HG02870 (cell line): Measurements from ENCODE around the gene MT1X.
"Not testable (repeated sequence)": the region's sequence is repeated elsewhere in the genome, so short reads cannot be mapped to it uniquely, and the experiment has no call there.

Experiments used
- ATAC-seq: cut with Tn5 transposase; IDR thresholded peaks from one replicate; pipeline ENCODE4 v1.9.1; 2021; ENCODE audit warnings: mild to moderate bottlenecking, moderate library complexity; ENCODE audit not compliant: unreplicated experiment

The MT1X gene

DNA sequence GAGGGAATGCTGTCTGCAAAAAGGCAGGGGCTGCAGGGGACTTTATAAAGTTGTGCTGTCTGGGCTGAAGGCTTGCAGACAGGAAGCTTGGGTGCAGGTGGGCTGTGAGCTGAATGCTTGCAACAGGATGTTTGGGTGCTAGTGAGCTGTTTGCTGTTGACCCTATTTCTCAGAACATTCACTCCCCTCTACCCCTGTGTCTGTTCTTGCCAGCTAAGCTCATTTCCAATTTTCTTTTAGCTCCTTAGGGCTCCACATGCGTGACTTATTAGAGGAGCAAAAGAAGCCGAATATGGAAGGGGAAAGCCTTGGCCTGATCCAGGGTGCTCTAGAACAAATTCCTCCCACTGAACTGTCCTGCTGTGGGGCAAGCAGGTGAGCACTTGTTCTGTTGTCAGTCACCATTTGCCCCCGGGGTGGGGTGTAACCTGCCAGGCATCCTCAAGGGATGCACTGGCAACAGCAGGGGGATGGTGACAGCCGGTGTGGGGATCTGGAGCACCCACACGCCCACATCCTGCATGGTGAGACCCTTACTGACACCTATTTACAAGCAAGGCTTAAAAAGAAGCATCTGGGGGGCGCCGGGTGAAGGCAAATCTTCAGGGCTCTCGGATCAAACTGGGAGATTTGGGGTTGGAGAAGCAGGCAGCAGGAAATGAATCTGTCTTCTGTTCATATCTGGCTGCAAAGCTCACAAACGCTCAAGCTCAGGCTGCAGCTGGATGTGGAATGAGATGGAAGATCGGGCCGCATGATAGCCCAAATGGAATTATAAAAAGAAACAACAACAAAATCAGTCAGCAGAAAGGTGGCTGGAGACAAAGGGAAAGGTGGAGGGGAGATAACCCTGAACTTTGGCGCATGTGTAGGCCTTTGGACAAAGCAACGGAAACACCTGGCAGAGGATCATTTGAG is 26.5 kb downstream of the MT1X start:
- ATAC-seq: no peak

DNA sequence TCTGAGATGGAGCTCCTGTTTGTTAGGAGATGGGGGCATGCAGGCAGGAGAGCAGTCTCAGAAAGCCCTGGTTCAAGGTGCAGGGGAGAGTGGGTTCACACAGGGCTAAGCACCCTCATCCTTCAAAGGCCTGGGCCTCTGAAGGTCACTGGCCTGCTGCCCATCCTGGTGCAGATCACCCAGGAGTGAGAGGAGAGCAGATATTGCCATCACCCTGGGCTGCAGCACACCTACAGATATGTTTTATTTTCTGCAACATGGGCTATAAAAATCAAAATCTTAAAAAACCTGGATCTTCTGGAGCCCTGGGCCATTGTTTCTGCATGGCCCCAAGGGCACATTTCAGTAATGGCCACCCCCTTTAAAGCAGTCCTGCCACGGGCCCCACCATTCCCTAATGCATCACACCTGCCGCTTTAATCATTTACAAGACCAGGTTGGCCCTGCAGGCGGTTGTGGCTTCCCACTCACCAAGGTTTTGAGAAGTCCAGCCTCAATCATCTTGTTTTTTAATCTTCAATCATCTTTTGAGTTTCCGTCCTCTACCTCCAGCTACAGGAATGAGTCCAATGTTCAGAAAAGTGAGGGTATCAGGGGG is 27.3 kb downstream of the MT1X start:
- no peak for ATAC-seq

DNA sequence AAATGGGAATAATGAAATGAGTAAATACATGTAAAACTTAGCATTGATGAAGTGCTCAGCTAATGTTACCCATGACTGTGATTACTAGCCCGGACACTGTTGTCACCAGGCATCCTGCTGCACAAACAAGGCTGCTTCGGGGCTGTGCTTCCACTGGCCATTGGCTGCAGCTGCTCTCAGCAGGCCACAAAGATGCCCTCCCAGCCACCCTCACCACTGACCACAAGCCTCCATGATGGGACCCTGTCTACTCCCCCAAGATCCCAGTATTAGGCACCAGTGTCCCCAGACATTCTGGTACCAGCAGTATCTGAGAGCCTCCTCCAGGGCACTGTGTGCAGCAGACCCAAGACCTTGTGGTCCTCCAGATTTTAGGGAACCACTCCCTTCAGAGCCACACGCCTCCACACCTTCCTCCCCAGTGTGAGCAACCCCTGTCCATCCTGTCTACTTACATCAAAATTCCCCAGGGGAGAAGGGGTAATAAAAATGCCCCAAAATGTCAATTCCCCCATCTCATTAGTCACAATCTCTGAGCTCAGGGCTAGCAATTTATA is 28.0 kb downstream of the MT1X start:
- ATAC-seq: no peak

DNA sequence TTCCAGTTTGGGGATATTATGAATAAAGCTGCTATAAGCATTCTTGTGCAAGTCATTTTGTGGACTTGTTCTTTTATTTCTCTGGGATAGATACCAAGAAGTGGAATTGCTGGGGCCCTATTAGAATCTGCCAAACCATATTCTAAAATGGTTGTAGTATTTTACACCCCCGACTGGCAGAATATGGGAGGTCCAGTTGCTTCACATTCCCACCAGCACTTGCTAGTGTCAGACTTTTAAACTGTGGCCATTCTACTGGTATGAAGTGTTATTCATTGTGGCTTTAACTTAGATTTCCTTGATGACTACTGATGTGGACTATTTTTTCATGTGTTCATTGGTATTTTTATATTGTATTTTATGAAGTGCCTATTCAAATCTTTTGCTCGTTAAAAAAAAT is 29.6 kb downstream of the MT1X start:
- no peak for ATAC-seq

DNA sequence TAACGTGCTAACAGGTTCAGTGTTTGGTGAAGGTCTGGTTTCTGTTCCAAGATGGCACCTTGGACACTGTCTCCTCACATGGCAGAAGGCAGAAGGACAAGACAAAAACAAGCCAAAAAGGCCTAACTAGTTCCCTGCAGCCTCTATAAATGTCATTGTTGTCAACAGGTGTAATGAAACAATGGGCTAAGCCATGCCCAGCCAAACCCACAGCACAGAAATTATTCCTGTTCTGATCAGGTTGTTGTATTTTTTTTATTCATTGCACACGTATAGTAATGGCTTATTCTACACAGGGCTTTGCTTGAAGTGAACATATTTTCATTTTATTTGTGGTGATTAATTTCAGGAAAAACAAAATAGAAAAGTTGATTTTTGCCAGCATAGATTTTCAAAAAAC is 31.5 kb downstream of the MT1X start:
- ATAC-seq: no peak

DNA sequence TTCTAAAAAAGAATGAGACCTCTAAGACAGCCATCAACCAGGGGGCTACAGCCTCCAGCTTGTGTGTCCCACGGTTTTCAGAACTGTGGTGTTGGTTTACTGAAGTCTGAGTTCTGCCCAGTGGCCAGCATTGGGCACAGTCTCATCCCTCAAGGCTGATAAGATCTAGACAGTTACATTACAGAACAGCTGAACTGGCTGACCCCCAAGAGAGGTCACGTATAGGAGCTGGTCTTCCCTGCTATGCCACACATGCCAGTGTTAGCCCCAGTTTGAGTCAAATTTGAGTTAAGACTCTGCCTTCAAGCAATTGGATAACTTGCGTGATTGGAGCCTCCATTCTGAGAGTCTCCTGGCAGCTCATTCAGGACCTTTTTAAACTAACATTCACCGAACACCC is 32.9 kb downstream of the MT1X start:
- no peak for ATAC-seq

DNA sequence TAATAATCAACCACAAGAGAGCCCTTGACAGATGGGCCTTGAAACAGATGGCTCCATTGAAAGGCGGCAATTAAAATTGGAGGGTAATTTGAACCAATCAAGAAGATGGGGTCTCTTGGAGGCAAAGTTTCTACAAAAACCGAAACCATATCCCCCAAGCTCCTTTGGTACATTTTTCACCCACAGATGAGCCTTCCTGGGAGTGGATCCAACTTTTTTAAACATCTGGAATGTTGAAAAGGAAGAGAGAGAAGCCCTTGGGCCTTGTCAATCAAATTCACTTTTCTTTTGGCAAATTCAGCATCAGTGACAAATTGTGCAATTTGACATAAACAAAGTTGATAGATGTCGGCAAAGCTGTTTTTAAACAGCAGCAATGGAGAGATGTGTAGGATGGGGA is 34.5 kb downstream of the MT1X start:
- ATAC-seq: no peak

DNA sequence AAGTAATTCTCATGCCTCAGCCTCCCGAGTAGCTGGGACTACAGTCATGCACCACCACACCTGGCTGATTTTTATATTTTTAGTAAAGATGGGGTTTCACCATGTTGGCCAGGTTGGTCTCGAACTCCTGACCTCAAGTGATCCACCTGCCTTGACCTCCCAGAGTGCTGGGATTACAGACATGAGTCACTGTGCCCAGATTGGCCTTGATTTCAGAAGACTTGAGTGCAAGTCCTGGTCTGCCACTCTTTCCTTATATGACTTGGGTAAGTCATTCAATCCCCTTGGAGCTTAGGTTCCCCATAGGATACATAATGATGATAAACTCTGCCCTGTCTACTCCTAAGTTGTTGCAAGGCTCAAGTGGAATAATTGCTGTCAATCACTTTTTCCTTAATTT is 35.3 kb downstream of the MT1X start:
- not testable (repeated sequence) for ATAC-seq

DNA sequence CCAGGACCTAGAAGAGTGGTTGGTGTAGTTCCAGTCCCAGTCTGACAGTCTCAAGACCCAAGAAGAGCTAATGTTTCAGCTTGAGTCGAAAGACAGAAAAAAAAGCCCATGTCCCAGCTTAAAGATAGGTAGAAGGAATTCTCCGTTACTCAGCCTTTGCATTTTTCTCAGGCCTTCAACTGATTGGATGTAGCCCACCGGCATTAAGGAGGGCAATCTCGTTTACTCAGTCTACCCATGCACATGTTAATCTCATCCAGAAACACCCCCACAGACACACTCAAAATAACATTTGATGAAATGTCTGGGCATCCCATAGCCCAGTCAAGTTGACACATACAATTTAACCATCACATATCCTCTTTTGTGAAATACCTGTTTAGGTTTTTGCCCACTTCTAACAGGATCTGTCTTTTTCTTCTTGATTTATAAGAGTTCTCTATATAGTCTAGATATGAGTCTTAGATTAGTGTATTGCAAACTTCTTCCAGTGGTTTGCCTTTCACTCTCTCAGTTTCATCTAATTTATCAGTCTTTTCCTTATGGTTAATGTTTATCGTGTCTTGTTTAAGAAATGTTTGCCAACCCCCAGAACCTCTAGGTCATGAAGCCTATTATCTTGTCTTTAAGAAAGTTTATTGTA is 40.1 kb downstream of the MT1X start:
- ATAC-seq: no peak

DNA sequence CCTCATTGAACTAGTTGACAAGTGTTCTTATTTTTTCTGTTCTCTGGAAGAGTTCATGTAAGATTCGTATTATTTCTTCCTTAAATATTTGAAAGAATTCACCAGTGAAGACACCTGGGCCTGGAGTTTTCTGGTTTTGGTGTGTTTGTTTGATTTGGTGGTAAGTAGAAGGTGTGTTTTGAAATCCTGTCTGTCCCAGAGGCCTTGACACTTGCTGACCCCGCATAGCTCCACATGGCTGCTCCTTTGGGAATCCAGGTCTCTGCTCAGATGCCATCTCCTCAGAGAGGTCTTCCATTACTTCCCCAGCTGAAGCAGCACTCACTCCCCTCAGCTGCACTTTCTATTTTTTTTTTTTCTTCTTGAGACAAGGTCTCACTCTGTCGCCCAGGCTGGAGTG is 41.9 kb downstream of the MT1X start:
- ATAC-seq: no peak

DNA sequence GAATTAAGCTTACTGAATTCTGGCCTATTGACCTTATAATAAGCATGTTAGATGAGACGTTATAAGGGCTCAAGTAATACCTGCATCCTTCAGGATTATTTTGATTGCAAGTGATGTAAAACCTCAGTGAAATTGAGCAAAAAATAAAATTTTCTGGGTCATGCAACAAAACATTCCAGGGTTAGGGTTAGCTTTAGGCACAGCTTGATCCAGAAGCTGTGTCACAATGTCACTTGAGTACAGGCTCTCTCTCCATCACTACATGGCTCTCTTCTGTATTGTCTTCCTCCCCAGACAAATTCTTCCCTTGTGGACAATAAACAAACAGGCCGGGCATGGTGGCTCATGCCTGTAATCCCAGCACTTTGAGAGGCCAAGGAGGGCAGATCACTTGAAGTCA is 44.0 kb downstream of the MT1X start:
- ATAC-seq: no peak

DNA sequence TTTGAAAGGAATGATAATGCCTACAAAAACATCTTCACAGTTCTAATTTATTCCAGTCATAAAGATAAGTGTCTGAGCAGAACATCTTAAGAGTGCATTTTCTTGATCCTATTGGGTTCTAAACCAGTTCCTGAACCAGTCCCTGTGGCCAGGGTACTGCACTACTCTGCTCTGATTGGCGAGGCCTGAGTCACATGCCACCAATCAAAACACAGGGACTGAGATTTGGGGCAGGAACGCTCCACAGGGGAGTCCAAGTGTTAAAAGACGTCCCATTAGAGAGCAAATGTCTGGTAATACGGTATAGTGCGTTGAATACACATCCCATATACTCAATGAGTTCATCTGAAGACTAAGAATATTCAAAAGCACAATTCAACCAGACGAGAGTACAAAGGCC is 44.7 kb downstream of the MT1X start:
- ATAC-seq: no peak

DNA sequence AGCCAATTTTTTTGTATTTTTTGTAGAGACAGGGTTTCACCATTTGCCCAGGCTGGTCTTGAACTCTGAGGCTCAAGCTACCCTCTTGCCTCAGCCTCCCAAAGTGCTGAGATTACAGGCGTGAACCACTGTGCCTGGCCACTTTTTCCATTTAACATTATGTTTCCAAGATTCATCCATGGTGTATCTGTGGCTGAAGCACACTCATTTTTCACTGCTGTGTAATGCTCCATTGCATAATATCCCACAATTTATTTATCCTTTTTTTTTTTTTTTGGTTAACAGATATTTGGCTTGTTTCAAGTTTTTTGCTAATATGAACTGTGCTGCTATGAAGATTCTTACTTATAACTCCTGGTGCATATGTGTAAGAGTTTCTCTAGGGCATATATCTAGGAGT is 45.8 kb downstream of the MT1X start:
- ATAC-seq: no peak

DNA sequence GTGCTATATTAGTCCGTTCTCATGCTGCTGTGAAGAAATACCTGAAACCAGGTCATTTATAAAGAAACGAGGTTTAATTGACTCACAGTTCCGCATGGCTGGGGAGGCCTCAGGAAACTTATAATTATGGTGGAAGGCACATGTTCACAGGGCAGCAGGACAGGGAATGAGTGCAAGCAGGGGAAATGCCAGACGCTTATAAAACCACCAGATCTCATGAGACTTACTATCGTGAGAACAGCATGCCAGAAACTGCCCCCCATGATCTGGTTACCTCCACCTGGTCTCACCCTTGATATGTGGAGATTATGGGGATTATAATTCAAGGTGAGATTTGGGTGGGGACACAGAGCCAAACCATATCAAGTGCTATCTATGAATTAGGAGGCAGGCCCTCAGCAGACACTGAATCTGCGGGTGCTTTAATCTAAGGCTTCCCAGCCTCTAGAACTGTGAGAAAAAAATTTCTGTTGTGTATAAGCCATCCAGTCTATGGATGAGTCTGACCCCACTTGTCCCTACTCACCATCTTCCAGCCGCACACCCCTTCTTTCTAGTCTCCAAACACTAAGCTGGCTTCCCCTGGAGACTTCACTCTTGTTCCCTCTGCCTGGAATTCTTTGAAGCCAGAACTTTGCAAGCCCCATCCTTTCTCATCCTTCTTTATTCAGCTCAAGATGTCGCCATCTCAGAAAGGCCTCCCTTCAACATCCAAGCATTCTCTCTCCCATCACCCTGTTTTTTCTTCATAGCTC is 46.9 kb downstream of the MT1X start:
- ATAC-seq: no peak

DNA sequence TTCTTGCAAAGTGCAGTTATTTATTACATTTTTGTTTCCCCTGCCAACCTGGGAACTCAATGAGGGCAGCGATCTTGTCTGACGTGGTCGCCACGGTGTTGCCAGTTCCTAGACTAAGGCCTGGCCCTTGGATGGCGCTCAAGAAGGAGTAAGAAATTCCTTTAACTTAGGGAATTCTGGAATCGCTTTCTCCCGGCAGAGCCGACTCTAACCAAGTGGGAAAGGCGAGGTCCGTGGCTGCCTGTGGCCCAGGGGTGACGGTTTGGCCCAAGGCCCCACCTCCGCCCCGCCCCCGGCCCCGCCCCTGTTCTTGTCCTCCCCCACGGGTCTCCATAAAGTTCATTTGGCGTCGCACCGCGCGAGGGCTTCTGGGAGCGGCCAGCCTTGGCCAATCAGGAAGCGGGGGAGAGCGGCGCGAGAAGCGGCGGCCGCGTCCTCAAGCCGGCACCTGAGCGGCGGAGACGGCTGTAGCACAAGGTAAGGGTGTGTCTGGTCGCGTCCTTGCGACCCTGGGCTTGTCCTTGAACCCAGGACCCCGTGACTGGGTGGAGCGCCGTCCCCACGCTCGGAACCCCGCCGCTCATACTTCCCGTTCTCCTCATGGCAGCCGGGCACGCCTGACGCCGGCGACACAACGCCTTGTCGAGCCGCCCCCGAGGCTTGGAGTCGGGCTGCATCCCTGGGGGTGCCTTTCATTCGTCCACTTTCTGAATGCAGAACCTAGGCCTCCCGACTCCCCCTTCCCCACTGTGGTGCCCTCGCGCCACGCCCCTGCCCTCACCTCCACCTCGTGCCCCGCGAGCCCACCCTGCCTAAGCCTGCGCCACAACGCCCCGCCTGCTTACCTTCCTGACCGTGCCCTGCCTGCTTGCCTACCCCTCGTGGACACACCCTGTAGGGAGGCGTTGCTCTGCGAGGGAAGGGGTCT is 47.7 kb downstream of the MT1X start, which contains the start of gene NUP93:
TSS of gene NUP93 (plus strand) at position 395 of the 928 bp plus-strand sequence. CDS start 18,119 bp downstream, outside the sequence.
- peak; percentile 67 for ATAC-seq

DNA sequence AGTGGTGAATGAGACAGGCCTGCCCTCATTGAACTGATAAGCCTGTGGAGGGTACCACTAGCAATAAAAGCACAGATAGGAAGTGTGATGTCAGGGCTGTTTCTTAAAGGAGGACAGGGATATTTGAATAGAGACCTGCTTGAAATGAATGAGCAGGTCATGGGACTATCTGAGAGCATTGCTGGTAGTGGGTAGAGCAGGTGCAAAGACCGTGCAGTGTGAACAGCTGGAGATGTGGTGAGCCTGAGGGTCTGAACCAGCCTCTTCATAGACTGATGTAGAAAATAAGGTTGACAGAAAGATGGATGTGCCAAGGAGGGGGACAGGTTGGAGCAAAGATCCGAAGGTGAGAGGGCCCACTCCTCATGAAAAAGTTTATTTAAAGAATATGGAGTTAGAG is 50.1 kb downstream of the MT1X start:
- ATAC-seq: peak; percentile 41

DNA sequence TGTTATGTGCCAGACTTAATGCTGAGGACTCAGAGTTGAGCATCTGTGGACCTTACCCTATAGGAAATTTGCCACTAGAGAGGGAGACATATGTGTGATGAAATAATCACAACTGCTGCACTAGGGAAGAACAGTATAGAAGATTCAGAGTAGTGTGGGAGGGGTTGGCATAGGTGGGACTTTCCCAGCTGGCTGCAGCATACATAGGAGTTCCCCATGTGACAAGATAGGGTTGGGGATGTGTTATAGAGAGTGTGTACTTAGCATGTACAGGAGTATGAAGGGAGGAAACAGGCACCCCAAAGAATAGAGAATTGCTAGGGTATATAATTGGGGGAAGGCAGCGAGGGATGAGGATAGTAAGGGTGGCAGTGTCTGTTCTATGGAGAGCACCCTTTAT is 50.6 kb downstream of the MT1X start:
- peak; percentile 43 for ATAC-seq
